ENCODE data around the gene SHPK. TPM values are rescaled to one million over a fixed set of nuclear protein-coding genes. Genes with fewer than 3 reads are reported as not detected.

Gene SHPK
- total and polyA plus RNA-seq, 9 of the 15 experiments (the other 6 are each of a cell fraction or from before 2014, with no cell fraction given), result 2.5 to 16.3 (median 11.8) TPM

DNA sequence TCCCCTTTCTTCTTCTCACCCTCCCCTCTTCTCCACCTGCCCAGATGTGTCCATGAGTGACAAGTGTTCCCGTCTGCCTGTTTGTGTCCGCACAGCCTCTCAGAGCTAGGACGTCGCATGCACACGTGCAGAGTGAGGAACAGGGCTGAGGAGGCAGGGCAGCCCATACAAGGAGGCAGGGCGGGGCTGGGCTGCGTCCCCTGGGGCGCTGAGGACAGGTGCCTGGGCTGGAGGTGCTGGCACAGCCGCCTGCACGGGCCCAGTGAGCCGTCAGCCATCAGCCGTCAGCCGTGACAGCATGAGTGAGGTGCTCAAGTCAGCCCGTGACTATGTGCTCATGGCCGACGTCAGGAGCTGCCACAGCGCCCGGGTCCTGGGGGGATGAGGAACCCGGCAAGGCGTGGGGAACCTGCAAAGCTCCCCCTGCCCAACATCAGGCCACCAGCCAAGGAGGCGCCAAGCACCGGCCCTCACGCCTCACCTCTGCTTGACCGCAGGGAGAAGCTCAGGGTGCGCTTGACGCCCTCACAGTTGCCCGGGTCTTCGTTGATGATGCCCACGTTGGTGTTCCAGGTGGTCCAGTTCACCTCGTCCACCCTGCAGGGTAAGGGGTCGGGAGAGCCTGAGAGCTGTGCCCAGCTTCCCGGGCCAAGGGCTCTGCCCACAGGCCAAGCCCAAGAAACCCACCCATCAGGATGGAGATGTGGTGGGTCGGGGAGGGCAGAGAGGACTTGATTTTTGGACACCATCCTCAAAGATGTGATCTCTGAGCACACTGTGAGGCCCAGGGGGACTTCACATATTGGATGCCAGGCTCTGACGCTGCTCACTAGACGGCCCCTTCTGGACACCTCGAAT, 64.8 kb downstream of the SHPK start (continued):
- TF ChIP-seq, protein P1, sequence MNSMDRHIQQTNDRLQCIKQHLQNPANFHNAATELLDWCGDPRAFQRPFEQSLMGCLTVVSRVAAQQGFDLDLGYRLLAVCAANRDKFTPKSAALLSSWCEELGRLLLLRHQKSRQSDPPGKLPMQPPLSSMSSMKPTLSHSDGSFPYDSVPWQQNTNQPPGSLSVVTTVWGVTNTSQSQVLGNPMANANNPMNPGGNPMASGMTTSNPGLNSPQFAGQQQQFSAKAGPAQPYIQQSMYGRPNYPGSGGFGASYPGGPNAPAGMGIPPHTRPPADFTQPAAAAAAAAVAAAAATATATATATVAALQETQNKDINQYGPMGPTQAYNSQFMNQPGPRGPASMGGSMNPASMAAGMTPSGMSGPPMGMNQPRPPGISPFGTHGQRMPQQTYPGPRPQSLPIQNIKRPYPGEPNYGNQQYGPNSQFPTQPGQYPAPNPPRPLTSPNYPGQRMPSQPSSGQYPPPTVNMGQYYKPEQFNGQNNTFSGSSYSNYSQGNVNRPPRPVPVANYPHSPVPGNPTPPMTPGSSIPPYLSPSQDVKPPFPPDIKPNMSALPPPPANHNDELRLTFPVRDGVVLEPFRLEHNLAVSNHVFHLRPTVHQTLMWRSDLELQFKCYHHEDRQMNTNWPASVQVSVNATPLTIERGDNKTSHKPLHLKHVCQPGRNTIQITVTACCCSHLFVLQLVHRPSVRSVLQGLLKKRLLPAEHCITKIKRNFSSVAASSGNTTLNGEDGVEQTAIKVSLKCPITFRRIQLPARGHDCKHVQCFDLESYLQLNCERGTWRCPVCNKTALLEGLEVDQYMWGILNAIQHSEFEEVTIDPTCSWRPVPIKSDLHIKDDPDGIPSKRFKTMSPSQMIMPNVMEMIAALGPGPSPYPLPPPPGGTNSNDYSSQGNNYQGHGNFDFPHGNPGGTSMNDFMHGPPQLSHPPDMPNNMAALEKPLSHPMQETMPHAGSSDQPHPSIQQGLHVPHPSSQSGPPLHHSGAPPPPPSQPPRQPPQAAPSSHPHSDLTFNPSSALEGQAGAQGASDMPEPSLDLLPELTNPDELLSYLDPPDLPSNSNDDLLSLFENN (IDR thresholded peaks at IDR 0.05; ENCODE audit: low read depth in 2 of 2, low read length in 2 of 2), result no peak
- TF ChIP-seq, protein P2, sequence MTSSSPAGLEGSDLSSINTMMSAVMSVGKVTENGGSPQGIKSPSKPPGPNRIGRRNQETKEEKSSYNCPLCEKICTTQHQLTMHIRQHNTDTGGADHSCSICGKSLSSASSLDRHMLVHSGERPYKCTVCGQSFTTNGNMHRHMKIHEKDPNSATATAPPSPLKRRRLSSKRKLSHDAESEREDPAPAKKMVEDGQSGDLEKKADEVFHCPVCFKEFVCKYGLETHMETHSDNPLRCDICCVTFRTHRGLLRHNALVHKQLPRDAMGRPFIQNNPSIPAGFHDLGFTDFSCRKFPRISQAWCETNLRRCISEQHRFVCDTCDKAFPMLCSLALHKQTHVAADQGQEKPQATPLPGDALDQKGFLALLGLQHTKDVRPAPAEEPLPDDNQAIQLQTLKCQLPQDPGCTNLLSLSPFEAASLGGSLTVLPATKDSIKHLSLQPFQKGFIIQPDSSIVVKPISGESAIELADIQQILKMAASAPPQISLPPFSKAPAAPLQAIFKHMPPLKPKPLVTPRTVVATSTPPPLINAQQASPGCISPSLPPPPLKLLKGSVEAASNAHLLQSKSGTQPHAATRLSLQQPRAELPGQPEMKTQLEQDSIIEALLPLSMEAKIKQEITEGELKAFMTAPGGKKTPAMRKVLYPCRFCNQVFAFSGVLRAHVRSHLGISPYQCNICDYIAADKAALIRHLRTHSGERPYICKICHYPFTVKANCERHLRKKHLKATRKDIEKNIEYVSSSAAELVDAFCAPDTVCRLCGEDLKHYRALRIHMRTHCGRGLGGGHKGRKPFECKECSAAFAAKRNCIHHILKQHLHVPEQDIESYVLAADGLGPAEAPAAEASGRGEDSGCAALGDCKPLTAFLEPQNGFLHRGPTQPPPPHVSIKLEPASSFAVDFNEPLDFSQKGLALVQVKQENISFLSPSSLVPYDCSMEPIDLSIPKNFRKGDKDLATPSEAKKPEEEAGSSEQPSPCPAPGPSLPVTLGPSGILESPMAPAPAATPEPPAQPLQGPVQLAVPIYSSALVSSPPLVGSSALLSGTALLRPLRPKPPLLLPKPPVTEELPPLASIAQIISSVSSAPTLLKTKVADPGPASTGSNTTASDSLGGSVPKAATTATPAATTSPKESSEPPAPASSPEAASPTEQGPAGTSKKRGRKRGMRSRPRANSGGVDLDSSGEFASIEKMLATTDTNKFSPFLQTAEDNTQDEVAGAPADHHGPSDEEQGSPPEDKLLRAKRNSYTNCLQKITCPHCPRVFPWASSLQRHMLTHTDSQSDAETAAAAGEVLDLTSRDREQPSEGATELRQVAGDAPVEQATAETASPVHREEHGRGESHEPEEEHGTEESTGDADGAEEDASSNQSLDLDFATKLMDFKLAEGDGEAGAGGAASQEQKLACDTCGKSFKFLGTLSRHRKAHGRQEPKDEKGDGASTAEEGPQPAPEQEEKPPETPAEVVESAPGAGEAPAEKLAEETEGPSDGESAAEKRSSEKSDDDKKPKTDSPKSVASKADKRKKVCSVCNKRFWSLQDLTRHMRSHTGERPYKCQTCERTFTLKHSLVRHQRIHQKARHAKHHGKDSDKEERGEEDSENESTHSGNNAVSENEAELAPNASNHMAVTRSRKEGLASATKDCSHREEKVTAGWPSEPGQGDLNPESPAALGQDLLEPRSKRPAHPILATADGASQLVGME (CRISPR knock-in tag; IDR thresholded peaks at IDR 0.05), result no peak
- TF ChIP-seq MCM2 (IDR thresholded peaks at IDR 0.05; ENCODE audit: low read depth) (no peak), ILK (tag; IDR thresholded peaks at IDR 0.05; ENCODE audit: borderline replicate concordance, low read depth) (no peak), ZNF511 (CRISPR knock-in tag; IDR thresholded peaks at IDR 0.05) (no peak), USF1 (CRISPR knock-in tag; IDR thresholded peaks at IDR 0.05) (no peak), ASH1L (IDR thresholded peaks at IDR 0.05; ENCODE audit: borderline replicate concordance, low read depth, partially characterized antibody) (no peak), ZNF589 (CRISPR knock-in tag; IDR thresholded peaks at IDR 0.05; ENCODE audit: low read depth) (no peak)

All from K562 (cell line).